GM21447 (cell line): ENCODE measurements around the gene EYS.
"Not testable (repeated sequence)": the region's sequence is repeated elsewhere in the genome, so short reads cannot be mapped to it uniquely, and the experiment has no call there.

Experiments used
- ATAC-seq: cut with Tn5 transposase; IDR thresholded peaks from one replicate; pipeline ENCODE4 v1.9.1; 2021; ENCODE audit not compliant: unreplicated experiment

The EYS gene

DNA sequence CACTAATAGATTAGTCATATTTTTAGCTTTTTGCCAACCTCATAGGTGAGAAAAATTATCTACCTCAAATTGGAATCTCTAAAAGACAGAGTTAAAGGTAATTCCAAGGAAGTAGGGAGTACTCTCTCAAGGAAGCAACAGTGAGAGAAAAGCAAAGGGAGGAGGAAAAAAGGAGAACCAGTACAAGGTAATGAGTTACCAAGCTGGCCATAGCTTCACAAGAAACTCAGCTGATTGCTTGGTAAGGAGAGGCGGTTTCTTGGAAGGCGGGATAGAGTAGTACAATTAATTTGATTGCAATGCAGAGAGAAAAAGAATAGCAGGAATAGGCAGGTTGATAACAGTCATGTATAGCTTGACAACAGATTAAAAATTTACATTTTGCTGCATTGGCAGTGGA lies 1933.8 kb downstream of the EYS start:
- no peak for ATAC-seq

GRCh38 chr6:63765828-63766227 lies 1941.2 kb downstream of the EYS start:
- ATAC-seq, result no peak

- ATAC-seq, result no peak
Measured at GRCh38 chr6:63764318-63764916, 1942.6 kb downstream of the EYS start.

DNA sequence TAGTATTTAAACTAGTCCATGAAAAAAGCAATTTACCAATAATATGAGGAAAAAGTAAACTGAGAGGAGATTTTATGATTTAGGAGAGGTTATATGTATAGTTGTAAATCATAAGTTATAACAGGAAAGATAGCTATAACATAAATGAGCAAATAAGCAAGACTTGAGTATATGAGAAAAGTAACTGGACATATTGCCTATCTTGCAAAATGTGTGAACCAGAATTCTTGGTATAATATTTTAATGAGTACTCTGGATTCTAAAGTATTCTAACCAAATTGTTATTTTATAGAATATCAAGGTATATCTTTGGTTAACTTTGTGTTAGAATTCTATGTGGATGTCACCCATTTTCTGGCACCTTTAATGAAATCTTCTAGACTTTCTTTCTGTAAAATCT lies 1946.8 kb downstream of the EYS start:
- no peak for ATAC-seq

DNA sequence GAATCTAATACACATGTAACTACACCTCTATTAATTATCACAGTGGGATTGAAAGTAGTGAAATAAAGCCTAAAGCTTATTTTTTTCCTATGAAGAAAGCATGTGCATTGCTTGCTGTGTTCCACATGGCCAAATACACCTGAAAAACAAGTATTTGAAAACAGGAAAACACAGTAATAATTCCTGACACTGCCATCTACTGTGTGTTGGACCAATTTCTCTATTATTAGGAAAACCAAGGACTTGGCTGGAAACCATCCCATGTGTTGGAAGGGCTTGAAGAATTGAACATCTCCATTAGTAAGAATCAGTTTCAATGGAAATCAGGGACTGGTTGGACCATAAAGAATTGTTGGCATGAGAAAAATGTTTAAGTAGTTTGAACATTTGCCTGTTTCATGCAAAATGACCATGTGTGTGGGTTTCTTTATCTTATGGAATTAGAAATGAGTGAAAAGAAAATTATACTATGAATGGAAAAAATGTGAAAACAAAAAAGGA lies 1947.4 kb downstream of the EYS start:
- ATAC-seq, result no peak

DNA sequence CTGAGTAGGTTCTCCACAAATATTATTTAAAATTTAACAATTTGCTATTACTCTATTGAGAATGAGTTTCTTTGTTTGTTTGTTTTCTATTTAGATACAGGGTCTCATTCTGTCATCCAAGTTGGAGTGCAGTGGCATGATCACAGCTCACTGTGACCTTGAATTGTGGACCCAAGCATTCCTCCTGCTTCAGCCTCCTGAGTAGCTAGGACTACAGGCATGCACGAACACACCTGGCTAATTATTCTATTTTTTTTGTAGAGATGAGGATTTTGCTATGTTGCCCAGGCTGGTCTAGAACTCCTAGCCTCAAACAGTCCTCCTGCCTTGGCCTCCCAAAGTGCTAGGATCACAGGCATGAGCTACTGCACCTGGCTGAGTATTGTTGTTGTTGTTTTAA lies 1949.2 kb downstream of the EYS start:
- ATAC-seq, result no peak

DNA sequence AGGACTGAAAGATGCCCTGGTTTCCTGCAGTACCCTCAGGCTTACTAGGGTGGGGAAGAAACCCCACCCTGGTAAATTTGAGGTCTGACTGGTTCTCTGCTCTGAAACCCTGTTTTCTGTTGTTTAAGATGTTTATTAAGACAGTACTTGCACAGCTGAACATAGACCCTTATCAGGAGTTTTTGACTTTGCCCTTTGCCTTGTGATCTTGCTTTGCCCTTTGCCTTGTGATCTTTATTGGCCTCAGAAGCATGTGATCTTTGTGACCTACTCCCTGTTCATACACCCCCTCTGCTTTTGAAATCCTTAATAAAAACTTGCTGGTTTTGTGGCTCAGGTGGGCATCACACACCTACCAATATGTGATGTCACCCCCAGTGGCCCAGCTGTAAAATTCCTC lies 1949.8 kb downstream of the EYS start:
- ATAC-seq, result not testable (repeated sequence)

DNA sequence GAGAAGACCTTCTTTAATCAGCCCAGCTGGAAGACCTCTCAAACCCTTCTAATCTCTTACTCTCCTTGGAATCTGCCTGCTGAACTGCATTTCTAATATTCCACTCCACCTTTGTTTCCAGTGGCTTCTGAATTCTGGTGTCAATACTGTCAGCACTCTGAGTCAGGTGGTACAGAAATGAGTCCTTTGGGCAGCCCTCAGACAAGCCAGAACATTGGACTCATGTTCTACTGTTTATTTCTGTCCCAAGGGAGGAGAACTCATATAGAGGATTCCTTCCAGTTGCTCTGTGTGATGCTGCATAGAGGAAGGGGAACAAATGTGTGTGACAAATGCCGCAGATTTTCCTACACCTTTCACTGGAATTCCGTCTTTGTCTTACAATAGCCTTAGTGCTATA lies 1956.6 kb downstream of the EYS start:
- ATAC-seq, result no peak

GRCh38 chr6:63745784-63746183 lies 1961.2 kb downstream of the EYS start:
- ATAC-seq, result no peak

GRCh38 chr6:63744810-63745209 lies 1962.2 kb downstream of the EYS start:
- no peak for ATAC-seq

DNA sequence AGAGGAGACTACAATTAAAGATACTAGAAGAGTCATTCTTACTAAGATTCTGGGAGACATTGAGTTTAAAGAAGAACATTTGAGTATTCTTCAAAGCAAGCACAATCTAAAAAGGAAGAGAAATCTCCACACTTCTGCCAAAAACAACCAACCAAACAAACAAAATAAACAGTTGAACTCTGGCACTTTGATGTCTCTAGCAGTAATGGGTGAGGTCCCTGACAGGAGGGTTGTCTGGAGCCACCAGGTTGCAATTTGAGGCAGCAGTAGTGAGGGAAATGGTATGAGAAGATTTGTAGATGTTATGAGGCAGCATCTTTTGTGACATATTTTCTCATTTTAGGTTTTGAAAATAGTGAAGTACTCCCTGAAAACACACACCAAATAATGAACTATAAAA lies 1963.3 kb downstream of the EYS start:
- ATAC-seq, result no peak

GRCh38 chr6:63742060-63742459 lies 1965.0 kb downstream of the EYS start:
- no peak for ATAC-seq

DNA sequence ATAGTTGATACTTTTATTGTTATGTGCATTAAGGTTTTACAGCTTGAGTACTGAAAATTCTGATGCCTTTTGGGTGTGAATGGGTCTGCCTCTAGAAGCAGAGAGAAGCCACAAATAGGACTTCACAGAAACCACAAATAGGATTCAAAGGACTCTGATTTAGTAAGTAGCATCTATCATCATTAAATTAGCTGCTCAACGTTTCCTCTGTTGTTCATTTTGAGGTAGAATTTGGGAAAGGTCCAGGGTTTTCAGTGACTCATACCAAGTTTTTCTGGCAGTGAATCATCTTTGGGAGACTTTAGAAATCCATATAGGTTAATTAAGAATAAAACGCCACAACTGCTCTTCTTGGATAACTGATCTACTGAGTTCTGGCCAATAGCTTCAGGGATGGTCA lies 1966.3 kb downstream of the EYS start:
- no peak for ATAC-seq

DNA sequence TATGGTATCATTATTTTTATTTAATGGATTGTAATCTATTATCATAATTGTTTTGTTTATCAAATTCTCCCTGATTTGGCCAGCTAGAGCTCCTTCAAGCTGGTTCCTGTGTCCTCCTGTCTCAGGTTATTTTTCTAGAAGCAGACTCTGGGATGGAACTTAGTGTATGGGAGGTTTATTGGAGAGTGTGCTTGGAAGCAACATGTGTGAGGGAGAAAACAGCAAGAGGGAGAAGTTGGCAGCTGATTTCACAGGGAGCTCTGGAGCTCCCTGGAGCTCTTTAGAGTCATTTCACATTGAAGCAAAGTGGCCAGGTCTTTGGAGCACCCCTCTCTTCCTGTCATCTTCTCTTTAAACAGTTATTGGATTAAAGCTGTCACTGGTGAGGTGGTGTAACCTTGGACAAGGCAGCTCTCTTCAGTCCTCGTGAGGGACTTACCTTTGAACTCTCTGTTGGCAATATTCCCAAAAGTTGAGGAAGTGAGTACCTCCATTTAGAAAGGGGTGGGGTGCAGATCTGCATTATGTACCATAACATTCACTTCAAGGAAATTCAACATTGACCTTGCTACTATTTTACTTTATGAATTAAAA lies 1967.8 kb downstream of the EYS start:
- no peak for ATAC-seq

DNA sequence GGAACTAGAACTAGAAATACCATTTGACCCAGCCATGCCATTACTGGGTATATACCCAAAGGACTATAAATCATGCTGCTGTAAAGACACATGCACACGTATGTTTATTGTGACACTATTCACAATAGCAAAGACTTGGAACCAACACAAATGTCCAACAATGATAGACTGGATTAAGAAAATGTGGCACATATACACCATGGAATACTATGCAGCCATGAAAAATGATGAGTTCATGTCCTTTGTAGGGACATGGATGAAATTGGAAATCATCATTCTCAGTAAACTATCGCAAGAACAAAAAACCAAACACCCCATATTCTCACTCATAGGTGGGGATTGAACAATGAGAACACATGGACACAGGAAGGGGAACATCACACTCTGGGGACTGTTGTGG lies 1968.8 kb downstream of the EYS start:
- not testable (repeated sequence) for ATAC-seq

- no peak for ATAC-seq
Measured at GRCh38 chr6:63734923-63735322, 1972.1 kb downstream of the EYS start.

- no peak for ATAC-seq
Measured at GRCh38 chr6:63732336-63732735, 1974.7 kb downstream of the EYS start.

DNA sequence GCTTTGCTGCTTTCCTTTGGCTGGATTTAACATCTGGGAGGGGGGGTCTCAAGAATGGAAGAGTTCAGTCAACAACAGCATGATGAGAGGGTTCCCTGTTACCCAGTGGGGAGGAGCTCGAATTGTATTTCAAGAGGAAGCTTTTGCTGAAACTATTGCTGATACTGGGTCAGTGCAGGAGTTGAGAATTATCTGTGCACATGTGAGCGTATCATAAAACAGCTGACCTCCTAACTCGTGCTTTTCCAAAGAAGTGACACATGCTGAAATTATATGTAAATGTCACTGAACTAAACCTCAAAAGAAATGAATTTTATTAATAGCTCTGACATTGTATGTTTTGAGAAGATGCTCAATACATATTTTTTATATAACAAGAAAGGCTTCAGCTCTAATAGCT lies 1975.1 kb downstream of the EYS start:
- ATAC-seq, result no peak

- no peak for ATAC-seq
Measured at GRCh38 chr6:63730311-63730710, 1976.7 kb downstream of the EYS start.

DNA sequence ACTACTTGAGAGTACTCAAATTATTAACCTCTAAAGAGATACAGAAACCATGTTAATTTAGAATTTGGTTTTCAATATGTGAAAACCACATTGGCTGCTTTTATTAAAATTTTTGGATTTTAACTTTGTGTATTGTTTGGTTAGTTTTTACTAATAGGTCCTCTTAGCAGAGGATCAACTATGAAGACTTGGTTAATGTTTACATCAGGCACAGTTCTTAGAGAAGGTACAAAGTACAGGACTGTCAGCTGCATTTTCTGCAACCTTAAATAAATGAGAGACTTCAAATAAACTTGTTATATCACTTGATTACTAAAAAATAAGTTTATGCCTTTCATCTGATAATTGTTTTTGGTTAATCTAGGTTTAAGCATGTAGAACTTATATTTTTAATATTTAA lies 1982.3 kb downstream of the EYS start:
- ATAC-seq, result no peak

- no peak for ATAC-seq
Measured at GRCh38 chr6:63721181-63721580, 1985.8 kb downstream of the EYS start.

DNA sequence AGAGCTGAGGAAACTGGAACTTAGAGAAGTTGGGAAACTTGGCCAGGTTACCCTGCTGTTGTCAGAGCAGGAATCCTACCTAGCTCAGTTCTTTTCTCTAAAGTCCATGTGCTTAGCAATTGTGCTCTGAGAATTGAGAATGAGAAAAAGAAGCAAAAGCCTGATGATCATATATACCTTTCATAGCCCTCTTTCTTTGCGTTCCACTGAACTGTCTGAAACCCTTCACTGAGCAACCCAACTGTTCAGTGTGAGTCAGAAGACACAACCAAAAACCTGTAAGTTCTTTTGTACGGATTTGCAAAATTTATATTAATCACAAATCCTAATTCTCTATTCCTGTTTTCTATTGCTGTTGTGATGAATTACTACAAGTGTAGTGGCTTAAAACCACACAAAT lies 1990.9 kb downstream of the EYS start:
- ATAC-seq, result no peak

DNA sequence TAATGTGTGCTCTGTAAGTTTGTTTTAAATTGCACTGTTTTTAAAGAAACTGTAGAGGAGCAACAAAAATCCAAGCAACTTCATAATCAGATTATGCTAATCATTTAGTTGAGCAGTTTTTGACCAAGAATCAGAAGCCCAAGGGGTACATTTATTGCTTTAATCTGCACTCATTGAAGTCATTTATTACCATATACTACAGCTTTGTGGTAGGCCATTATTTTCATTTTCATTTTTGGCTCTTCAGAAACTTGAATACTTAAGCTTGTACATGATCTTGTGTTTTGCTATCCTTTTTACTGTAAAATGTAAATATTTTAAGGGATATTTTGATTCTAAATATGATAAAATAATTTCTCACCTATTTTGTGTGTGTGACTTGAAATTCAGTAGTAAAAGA lies 1992.9 kb downstream of the EYS start:
- ATAC-seq, result peak; percentile 52
